IPS-18a (cell line): ENCODE measurements around the gene ZFYVE28.

Source experiments
- H3K27ac ChIP-seq: one replicate; pipeline ENCODE4 v1.5.1; 2013; ENCODE audit warnings: low read length
- H3K27me3 ChIP-seq: one replicate; pipeline ENCODE4 v1.6.1; 2013; ENCODE audit warnings: mild to moderate bottlenecking, low read length; ENCODE audit not compliant: control insufficient read depth, insufficient read depth
- H3K36me3 ChIP-seq: one replicate; pipeline ENCODE4 v1.6.1; 2013; ENCODE audit warnings: low read depth, low read length; ENCODE audit not compliant: control insufficient read depth
- H3K4me1 ChIP-seq: one replicate; pipeline ENCODE4 v1.6.1; 2013; ENCODE audit warnings: low read depth, low read length; ENCODE audit not compliant: control insufficient read depth
- H3K4me3 ChIP-seq: one replicate; pipeline ENCODE4 v1.5.1; 2013; ENCODE audit warnings: low read length
- H3K9ac ChIP-seq: one replicate; pipeline ENCODE4 v1.6.1; 2013; ENCODE audit warnings: mild to moderate bottlenecking, low read length, moderate library complexity
- H3K9me3 ChIP-seq: one replicate; pipeline ENCODE4 v1.6.1; 2013; ENCODE audit warnings: low read depth, low read length; ENCODE audit not compliant: control insufficient read depth

Gene ZFYVE28

GRCh38 chr4:2341911-2342652 lies 76.4 kb downstream of the ZFYVE28 start:
- no peak overlapping the region for H3K4me3 ChIP-seq
- no peak overlapping the region for H3K27ac ChIP-seq
- no peaks in the 10 kb centered on the region for H3K9me3 ChIP-seq
- H3K27me3 ChIP-seq: no peaks in the 10 kb centered on the region
- H3K9ac ChIP-seq: no peak overlapping the region
- H3K4me1 ChIP-seq: no peaks in the 10 kb centered on the region
- H3K36me3 ChIP-seq: no peaks in the 10 kb centered on the region

- H3K36me3 ChIP-seq: no peaks in the 10 kb centered on the region
- no peaks in the 10 kb centered on the region for H3K9me3 ChIP-seq
- H3K4me1 ChIP-seq: no peaks in the 10 kb centered on the region
- no peaks in the 10 kb centered on the region for H3K27me3 ChIP-seq
- no peak overlapping the region for H3K4me3 ChIP-seq
- no peak overlapping the region for H3K27ac ChIP-seq
- H3K9ac ChIP-seq: no peak overlapping the region
Measured at GRCh38 chr4:2341261-2341841, 77.1 kb downstream of the ZFYVE28 start.

- no peak overlapping the region for H3K9ac ChIP-seq
- H3K27ac ChIP-seq: no peak overlapping the region
- H3K9me3 ChIP-seq: no peaks in the 10 kb centered on the region
- H3K36me3 ChIP-seq: no peaks in the 10 kb centered on the region
- no peaks in the 10 kb centered on the region for H3K27me3 ChIP-seq
- no peaks in the 10 kb centered on the region for H3K4me1 ChIP-seq
- H3K4me3 ChIP-seq: no peak overlapping the region
Measured at GRCh38 chr4:2340272-2341061, 78.0 kb downstream of the ZFYVE28 start.

GRCh38 chr4:2339458-2340271 lies 78.8 kb downstream of the ZFYVE28 start:
- Histone ChIP-seq H3K9ac (no peak overlapping the region), H3K9me3 (no peaks in the 10 kb centered on the region), H3K4me1 (no peaks in the 10 kb centered on the region), H3K36me3 (no peaks in the 10 kb centered on the region), H3K27me3 (no peaks in the 10 kb centered on the region), H3K27ac (no peak overlapping the region), H3K4me3 (no peak overlapping the region)

GRCh38 chr4:2338754-2339457 lies 79.5 kb downstream of the ZFYVE28 start:
- H3K27me3 ChIP-seq: no peaks in the 10 kb centered on the region
- H3K9ac ChIP-seq: no peak overlapping the region
- no peaks in the 10 kb centered on the region for H3K4me1 ChIP-seq
- H3K9me3 ChIP-seq: no peaks in the 10 kb centered on the region
- no peak overlapping the region for H3K27ac ChIP-seq
- no peaks in the 10 kb centered on the region for H3K36me3 ChIP-seq
- no peak overlapping the region for H3K4me3 ChIP-seq

GRCh38 chr4:2337896-2338295 lies 80.5 kb downstream of the ZFYVE28 start:
- no peak overlapping the region for H3K4me3 ChIP-seq
- H3K9ac ChIP-seq: no peak overlapping the region

GRCh38 chr4:2337131-2337723 lies 81.2 kb downstream of the ZFYVE28 start:
- Histone ChIP-seq H3K4me1 (no peaks in the 10 kb centered on the region), H3K4me3 (no peak overlapping the region), H3K27me3 (no peaks in the 10 kb centered on the region), H3K36me3 (no peaks in the 10 kb centered on the region), H3K9ac (no peak overlapping the region), H3K9me3 (no peaks in the 10 kb centered on the region), H3K27ac (no peak overlapping the region)

More at GRCh38 chr4:2337896-2338295, 80.5 kb downstream of the ZFYVE28 start:
- no peaks in the 10 kb centered on the region for H3K27me3 ChIP-seq
- H3K36me3 ChIP-seq: no peaks in the 10 kb centered on the region
- no peaks in the 10 kb centered on the region for H3K4me1 ChIP-seq
- H3K27ac ChIP-seq: no peak overlapping the region
- H3K9me3 ChIP-seq: no peaks in the 10 kb centered on the region

GRCh38 chr4:2336659-2337058 lies 81.8 kb downstream of the ZFYVE28 start:
- no peak overlapping the region for H3K27ac ChIP-seq

GRCh38 chr4:2335729-2336101 lies 82.7 kb downstream of the ZFYVE28 start:
- Histone ChIP-seq H3K27me3 (no peaks in the 10 kb centered on the region), H3K36me3 (no peaks in the 10 kb centered on the region), H3K4me3 (no peak overlapping the region), H3K4me1 (no peaks in the 10 kb centered on the region), H3K9ac (no peak overlapping the region), H3K27ac (no peak overlapping the region), H3K9me3 (no peaks in the 10 kb centered on the region)

More at GRCh38 chr4:2336659-2337058, 81.8 kb downstream of the ZFYVE28 start:
- Histone ChIP-seq H3K9me3 (no peaks in the 10 kb centered on the region), H3K4me1 (no peaks in the 10 kb centered on the region), H3K9ac (no peak overlapping the region), H3K36me3 (no peaks in the 10 kb centered on the region), H3K4me3 (no peak overlapping the region), H3K27me3 (no peaks in the 10 kb centered on the region)

GRCh38 chr4:2334826-2335728 lies 83.4 kb downstream of the ZFYVE28 start:
- Histone ChIP-seq H3K4me1 (no peaks in the 10 kb centered on the region), H3K36me3 (no peaks in the 10 kb centered on the region), H3K9ac (no peak overlapping the region), H3K9me3 (no peaks in the 10 kb centered on the region), H3K4me3 (no peak overlapping the region), H3K27ac (no peak overlapping the region), H3K27me3 (no peaks in the 10 kb centered on the region)
